GM18951 (cell line): ENCODE measurements around the gene DMP1.

Experiments used
- POLR2A ChIP-seq: IDR thresholded peaks from 4 replicates; pipeline ENCODE4 v1.6.1; 2011; ENCODE audit warnings: mild to moderate bottlenecking; ENCODE audit not compliant: insufficient read length, insufficient read depth; ENCODE audit errors: extremely low read depth
- in situ Hi-C: fragments of 300-500 bp; cut with MboI; formaldehyde crosslinking; loops from one replicate; pipeline ENCODE4 v1.12.0; 2022; ENCODE audit warnings: low sequenced_read_pairs, mixed read lengths, inconsistent platforms; ENCODE audit not compliant: unreplicated experiment

DMP1 gene

DNA sequence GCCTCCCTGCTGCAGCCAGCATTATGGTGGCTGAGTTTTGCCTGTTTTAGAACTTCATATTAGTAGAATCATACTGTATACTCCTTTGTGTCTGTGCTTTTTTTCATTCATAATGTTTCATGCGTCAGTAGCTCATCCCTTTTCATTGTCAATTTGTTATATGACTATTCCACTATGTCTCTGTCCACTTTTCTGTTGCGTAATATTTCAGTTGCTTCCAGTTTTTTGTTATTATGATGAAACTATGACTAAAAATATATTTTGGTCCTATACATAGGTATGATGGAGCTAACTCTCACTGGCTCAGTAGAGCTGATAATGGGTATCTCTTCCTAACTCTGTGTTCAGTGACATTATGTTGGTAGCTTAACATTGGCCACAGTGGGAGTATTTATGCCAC lies 48.3 kb downstream of the DMP1 start:
- no peak for TF ChIP-seq POLR2A
- in situ Hi-C loops: loop anchor here (25.0 kb wide), 1 partner anchor 514 kb away; no protein-coding TSS in a partner anchor

DNA sequence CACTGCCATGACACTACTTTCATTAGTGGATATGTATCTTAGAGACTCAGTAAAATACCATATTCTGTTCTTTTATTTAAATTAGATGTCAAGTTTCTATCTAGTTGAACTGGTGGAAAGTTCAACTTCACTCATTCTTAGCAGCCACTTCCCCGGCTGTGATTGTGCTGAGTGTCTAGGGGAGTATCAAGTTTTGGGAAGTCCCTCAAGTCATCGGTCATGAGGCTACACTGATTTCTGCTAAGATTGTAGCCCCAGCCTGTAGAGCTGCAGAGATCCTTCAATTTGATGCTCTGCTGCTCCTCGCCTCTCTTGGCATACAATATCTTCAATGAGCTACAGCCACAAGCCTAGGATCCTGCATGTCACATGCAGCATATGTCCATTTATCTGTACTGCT lies 53.9 kb downstream of the DMP1 start:
- TF ChIP-seq POLR2A: no peak
- in situ Hi-C loops: no loop called here

DNA sequence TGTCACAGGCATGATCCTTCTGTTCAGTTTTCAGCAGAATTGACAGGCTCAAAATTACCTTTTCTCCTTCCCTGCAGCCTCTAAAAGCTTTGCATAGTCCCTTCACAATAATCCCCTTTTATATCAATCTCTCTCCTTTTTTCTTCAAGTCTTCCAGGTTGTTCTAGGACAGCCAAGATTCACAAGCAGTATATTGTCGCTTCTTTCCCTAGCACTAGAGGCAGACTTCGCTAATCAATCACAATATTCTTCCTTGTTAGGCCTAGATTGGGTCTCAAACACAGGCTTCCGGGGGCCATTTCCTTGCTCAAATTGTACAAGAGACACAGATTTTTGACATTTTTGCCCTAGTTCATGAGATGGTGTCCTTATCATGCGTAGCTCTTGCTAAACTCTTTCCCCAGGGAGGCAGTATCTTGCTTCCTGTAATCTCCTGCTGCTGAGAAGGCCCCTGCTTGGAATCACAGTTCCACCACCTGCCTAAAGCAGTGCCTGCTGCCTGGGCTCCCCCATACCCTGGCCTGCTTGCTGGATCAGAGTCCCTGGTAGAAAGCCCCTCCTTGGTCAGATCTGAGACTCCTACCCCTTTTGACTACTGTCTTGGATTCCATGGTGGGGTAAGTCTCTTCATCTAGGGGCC lies 57.3 kb downstream of the DMP1 start:
- TF ChIP-seq POLR2A: no peak
- in situ Hi-C loops: no loop called here
